GM12873 (cell line): ENCODE data around the gene ANP32A.

ENCODE experiments used
- CTCF ChIP-seq: IDR thresholded peaks from 2 replicates; pipeline ENCODE4 v1.5.1; 2012; ENCODE audit warnings: low read depth, mild to moderate bottlenecking, moderate library complexity, low read length, control low read depth; ENCODE audit not compliant: insufficient read depth; ENCODE audit errors: missing control alignments

Gene ANP32A

GRCh38 chr15:68734352-68734751 is 86.3 kb downstream of the ANP32A start:
- no peak for TF ChIP-seq CTCF

- TF ChIP-seq CTCF: no peak
These were observed 87.0 kb downstream of the ANP32A start for GRCh38 chr15:68733666-68734065.

GRCh38 chr15:68732451-68732850 is 88.2 kb downstream of the ANP32A start:
- TF ChIP-seq CTCF: no peak

DNA sequence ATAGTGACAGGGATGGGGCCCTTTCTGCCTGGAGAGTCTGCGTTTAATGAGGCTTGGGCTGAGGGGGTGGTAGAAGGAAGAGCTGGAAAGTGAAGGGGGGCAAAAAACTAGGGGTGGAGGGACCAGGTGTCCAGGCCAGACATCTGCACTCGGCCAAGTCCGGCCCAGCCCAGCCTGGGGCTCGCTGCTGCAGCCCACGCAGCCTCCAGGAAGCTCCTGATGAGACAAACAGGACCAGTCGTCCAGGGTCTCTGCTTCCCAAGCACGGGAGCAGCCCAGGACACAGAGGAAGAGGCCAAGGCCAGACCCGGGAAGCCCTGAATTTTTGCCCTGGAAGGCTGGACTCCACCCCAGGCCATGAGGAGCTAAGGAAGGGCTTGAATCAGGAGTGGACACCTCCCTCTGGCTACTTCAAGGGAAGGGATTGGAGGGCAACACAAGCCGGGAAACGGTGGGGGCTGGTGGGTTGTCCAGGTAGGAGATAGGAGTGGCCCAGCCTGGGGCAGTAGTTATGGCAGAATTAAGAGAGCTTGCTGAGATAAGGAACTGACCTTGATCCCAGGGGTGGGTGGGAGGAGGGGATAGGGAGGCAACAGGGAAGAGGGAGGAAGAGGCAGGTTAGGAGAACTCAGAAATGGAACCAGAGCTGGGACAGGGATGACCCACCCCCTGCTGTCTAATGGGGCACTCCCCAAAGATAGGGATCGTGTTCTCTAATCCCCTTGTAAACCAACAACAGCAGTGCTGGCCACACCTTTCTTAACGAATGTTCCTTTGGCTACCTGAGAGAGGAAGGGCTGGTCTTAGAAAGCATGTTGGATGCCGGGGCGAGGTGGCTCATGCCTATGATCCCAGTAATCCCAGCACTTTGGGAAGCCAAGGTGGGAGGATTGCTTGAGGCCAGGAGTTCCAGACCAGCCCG is 89.5 kb downstream of the ANP32A start:
- TF ChIP-seq CTCF: no peak

DNA sequence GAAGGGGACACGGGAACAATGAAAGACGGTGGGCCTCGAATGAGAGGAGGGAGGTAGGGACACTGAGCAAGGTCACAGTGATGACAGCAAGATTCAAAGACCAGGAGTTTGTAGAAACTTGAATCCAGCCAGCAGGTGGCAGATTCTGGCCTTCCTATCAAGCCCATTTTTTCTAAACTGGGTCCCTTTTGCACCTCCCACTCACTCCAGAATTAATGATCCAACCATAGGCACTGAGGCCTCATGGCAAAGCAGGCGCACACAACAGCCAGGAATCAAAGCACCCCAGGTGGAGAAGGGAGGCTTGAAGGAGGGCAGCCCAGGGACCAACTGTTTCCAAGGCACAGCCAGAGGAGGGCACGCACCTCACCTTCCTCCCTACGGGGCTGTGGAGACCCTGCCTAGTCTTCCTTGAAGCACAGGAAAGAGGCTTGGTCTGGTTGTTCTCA is 90.2 kb downstream of the ANP32A start:
- peak; percentile 61 for TF ChIP-seq CTCF

DNA sequence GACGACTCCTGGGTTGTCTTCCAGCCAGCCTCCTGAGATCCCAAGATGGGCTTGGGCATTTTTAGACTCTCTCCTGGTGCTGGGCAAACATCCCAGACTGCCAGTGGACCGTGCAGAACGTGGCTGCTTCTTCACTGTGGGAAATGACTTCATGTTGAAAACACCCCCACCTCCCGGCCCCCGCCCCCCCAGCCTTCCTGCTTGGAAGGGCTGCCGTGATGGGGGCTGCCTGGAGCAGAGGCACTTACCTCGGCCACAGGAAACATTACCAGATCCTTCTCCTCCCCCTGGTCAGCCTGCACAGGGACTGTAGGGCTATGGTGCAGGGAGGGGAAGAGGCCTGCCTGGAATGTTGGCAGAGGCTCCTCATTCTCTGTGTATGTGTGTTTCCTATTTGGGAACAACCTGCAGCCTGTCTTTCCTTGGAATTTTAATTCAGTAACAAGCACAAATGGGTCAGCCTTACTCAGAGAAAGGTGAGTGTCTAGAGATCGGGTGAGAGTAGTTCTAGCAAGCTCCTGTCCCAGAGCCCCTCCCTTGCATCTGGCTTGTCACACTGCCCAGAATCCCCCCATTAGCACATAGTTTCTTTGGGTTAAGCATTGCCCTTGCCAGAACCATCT is 90.8 kb downstream of the ANP32A start:
- no peak for TF ChIP-seq CTCF
